Measurements from ENCODE around the gene TECTA. TPM values are rescaled to one million over a fixed set of nuclear protein-coding genes. Genes with fewer than 3 reads are reported as not detected.

The TECTA gene
- total and polyA plus RNA-seq, 8 donors = 0.06 to 1.4 (median 0.25) TPM; not detected in 3

- H3K4me1 ChIP-seq = peaks cover 0 to 10% (median 5%) of the 10 kb centered on the region in 4 donors
- intact Hi-C loops (cut with DNase I; ENCODE audit: low total_unique reads) = no loop called here
- TF ChIP-seq CTCF (IDR thresholded peaks at IDR 0.05) = no peak
- TF ChIP-seq EP300 (IDR thresholded peaks at IDR 0.05) = no peak
- no peak for TF ChIP-seq POLR2A (IDR thresholded peaks at IDR 0.05)
- no peak for TF ChIP-seq POLR2AphosphoS5 (IDR thresholded peaks at IDR 0.05)
- peak overlapping the region in 1 of 5 donors; percentile 57 for H3K27ac ChIP-seq
- 75 to 84% (median 80%) methylated on average over 9 of the region's 9 CpGs for WGBS, 5 donors
- H3K36me3 ChIP-seq = no peaks in the 10 kb centered on the region
- H3K9me3 ChIP-seq = no peaks in the 10 kb centered on the region
- no peak overlapping the region for H3K4me3 ChIP-seq
- peak in 1 of 2 donors; percentile 69 for DNase-seq
- H3K27me3 ChIP-seq = no peaks in the 10 kb centered on the region
These were observed 3.3 kb downstream of the TECTA start for GRCh38 chr11:121104312-121104762.

GRCh38 chr11:121105063-121105480 is 4.0 kb downstream of the TECTA start:
- Histone ChIP-seq H3K27ac (peak overlapping the region in 2 of 5 donors; percentile 10 to 57), H3K9me3 (no peaks in the 10 kb centered on the region), H3K27me3 (no peaks in the 10 kb centered on the region), H3K36me3 (no peaks in the 10 kb centered on the region), H3K4me3 (no peak overlapping the region), H3K4me1 (peaks cover 0 to 10% (median 5%) of the 10 kb centered on the region in 4 donors)
- intact Hi-C loops (cut with DNase I; ENCODE audit: low total_unique reads) = no loop called here
- whole genome bisulfite sequencing, 5 donors = 50 to 53% (median 51%) methylated on average over 4 of the region's 4 CpGs
- peak in 1 of 2 donors; percentile 86 for DNase-seq
- TF ChIP-seq POLR2A (IDR thresholded peaks at IDR 0.05) = no peak
- TF ChIP-seq POLR2AphosphoS5 (IDR thresholded peaks at IDR 0.05) = peak in 2 of 3 donors; percentile 24 to 30

GRCh38 chr11:121105481-121106195 is 4.6 kb downstream of the TECTA start:
- Histone ChIP-seq H3K4me1 (peaks cover 0 to 10% (median 5%) of the 10 kb centered on the region in 4 donors), H3K36me3 (no peaks in the 10 kb centered on the region), H3K4me3 (no peak overlapping the region), H3K27ac (peak overlapping the region in 1 of 5 donors; percentile 10), H3K27me3 (no peaks in the 10 kb centered on the region), H3K9me3 (no peaks in the 10 kb centered on the region)
- peak in 1 of 2 donors; percentile 64 for DNase-seq
- no peak for TF ChIP-seq POLR2AphosphoS5 (IDR thresholded peaks at IDR 0.05)
- no peak for TF ChIP-seq EP300 (IDR thresholded peaks at IDR 0.05)
- TF ChIP-seq POLR2A (IDR thresholded peaks at IDR 0.05) = no peak
- TF ChIP-seq CTCF (IDR thresholded peaks at IDR 0.05) = no peak
- 73 to 82% (median 76%) methylated on average over 6 of the region's 6 CpGs for WGBS, 5 donors
- intact Hi-C loops (cut with DNase I; ENCODE audit: low total_unique reads) = no loop called here

GRCh38 chr11:121106812-121107211 is 5.8 kb downstream of the TECTA start:
- Histone ChIP-seq H3K27me3 (no peaks in the 10 kb centered on the region), H3K4me1 (peaks cover 0 to 10% (median 5%) of the 10 kb centered on the region in 4 donors), H3K9me3 (no peaks in the 10 kb centered on the region), H3K4me3 (no peak overlapping the region), H3K27ac (no peak overlapping the region), H3K36me3 (no peaks in the 10 kb centered on the region)
- TF ChIP-seq POLR2A (IDR thresholded peaks at IDR 0.05) = no peak
- no peak for TF ChIP-seq EP300 (IDR thresholded peaks at IDR 0.05)
- no peak for TF ChIP-seq POLR2AphosphoS5 (IDR thresholded peaks at IDR 0.05)
- TF ChIP-seq CTCF (IDR thresholded peaks at IDR 0.05) = no peak
- no peak for DNase-seq
- intact Hi-C loops (cut with DNase I; ENCODE audit: low total_unique reads) = no loop called here
- 60 to 84% (median 76%) methylated on average over 5 of the region's 5 CpGs for WGBS, 5 donors

GRCh38 chr11:121108413-121108812 is 7.4 kb downstream of the TECTA start:
- no peaks in the 10 kb centered on the region for H3K36me3 ChIP-seq
- intact Hi-C loops (cut with DNase I; ENCODE audit: low total_unique reads) = no loop called here
- no peak overlapping the region for H3K27ac ChIP-seq
- H3K27me3 ChIP-seq = no peaks in the 10 kb centered on the region
- DNase-seq = no peak
- no peak for TF ChIP-seq POLR2A (IDR thresholded peaks at IDR 0.05)
- no peak for TF ChIP-seq CTCF (IDR thresholded peaks at IDR 0.05)
- TF ChIP-seq POLR2AphosphoS5 (IDR thresholded peaks at IDR 0.05) = no peak
- no peak for TF ChIP-seq EP300 (IDR thresholded peaks at IDR 0.05)
- H3K4me1 ChIP-seq = peaks cover 0 to 17% (median 5%) of the 10 kb centered on the region in 4 donors
- no peak overlapping the region for H3K4me3 ChIP-seq
- WGBS, 5 donors = 27 to 85% (median 53%) methylated on average over 1 of the region's 1 CpG
- no peaks in the 10 kb centered on the region for H3K9me3 ChIP-seq
